ENCODE results near the gene TMEM9. TPM values are rescaled to one million over a fixed set of nuclear protein-coding genes. Genes with fewer than 3 reads are reported as not detected.

TMEM9 gene
- total RNA-seq, 2 experiments from 2014 or later, result 15.7 to 16.5 TPM

GRCh38 chr1:201139756-201140155 lies 14.5 kb downstream of the TMEM9 start:
- H3K36me3 Mint-ChIP-seq (ENCODE audit: low read depth), result peaks cover 69% of the 10 kb centered on the region
- POLR2A ChIA-PET, result no interaction called here

GRCh38 chr1:201139306-201139705 lies 15.0 kb downstream of the TMEM9 start:
- no peaks in the 10 kb centered on the region for H3K27me3 ChIP-seq (ENCODE audit: control insufficient read depth in 1 of 2, insufficient read depth in 2 of 2, low read length in 2 of 2)
- Mint-ChIP-seq H3K27ac (no peak overlapping the region), H3K4me3 (no peak overlapping the region), H3K9me3 (no peaks in the 10 kb centered on the region), H3K4me1 (ENCODE audit: low read depth) (no peaks in the 10 kb centered on the region), H3K27me3 (no peaks in the 10 kb centered on the region), H3K36me3 (ENCODE audit: low read depth) (peaks cover 69% of the 10 kb centered on the region)
- no peak for DNase-seq
- no peak overlapping the region for H3K4me3 ChIP-seq (ENCODE audit: low read length)
- H3K9me3 ChIP-seq (ENCODE audit: control insufficient read depth in 1 of 2, insufficient read depth in 1 of 2, low read length in 2 of 2), result no peaks in the 10 kb centered on the region
- ATAC-seq (ENCODE audit: poor library complexity), result no peak
- no peak overlapping the region for H3K27ac ChIP-seq (ENCODE audit: low read depth in 1 of 2, low read length in 2 of 2)
- POLR2A ChIA-PET, result interaction anchor here (2.1 kb wide), 1 partner anchor 14 kb away, joined by 4 read pairs; no protein-coding TSS in a partner anchor
- TF ChIP-seq CTCF (IDR thresholded peaks at IDR 0.05), result no peak
- no peaks in the 10 kb centered on the region for H3K4me1 ChIP-seq (ENCODE audit: insufficient read depth, low read length)
- intact Hi-C loops (cut with DNase I, micrococcal nuclease), result no loop called here
- CTCF ChIA-PET, result no interaction called here
- peaks cover 49% of the 10 kb centered on the region for H3K36me3 ChIP-seq (ENCODE audit: insufficient read depth, low read length)

More at GRCh38 chr1:201139756-201140155, 14.5 kb downstream of the TMEM9 start:
- no peak for TF ChIP-seq CTCF (IDR thresholded peaks at IDR 0.05)
- H3K4me1 ChIP-seq (ENCODE audit: insufficient read depth, low read length), result no peaks in the 10 kb centered on the region
- ATAC-seq (ENCODE audit: poor library complexity) (no peak), DNase-seq (no peak)
- Mint-ChIP-seq H3K4me1 (ENCODE audit: low read depth) (no peaks in the 10 kb centered on the region), H3K27ac (no peak overlapping the region), H3K9me3 (no peaks in the 10 kb centered on the region), H3K27me3 (no peaks in the 10 kb centered on the region), H3K4me3 (no peak overlapping the region)
- CTCF ChIA-PET, result no interaction called here
- no peaks in the 10 kb centered on the region for H3K9me3 ChIP-seq (ENCODE audit: control insufficient read depth in 1 of 2, insufficient read depth in 1 of 2, low read length in 2 of 2)
- no peak overlapping the region for H3K27ac ChIP-seq (ENCODE audit: low read depth in 1 of 2, low read length in 2 of 2)
- no peak overlapping the region for H3K4me3 ChIP-seq (ENCODE audit: low read length)
- peaks cover 54% of the 10 kb centered on the region for H3K36me3 ChIP-seq (ENCODE audit: insufficient read depth, low read length)
- intact Hi-C loops (cut with DNase I, micrococcal nuclease), result no loop called here
- H3K27me3 ChIP-seq (ENCODE audit: control insufficient read depth in 1 of 2, insufficient read depth in 2 of 2, low read length in 2 of 2), result no peaks in the 10 kb centered on the region

GRCh38 chr1:201138311-201138840 lies 15.9 kb downstream of the TMEM9 start:
- CTCF ChIA-PET, result no interaction called here
- Mint-ChIP-seq H3K36me3 (ENCODE audit: low read depth) (peaks cover 63% of the 10 kb centered on the region), H3K9me3 (no peaks in the 10 kb centered on the region), H3K27ac (no peak overlapping the region), H3K27me3 (no peaks in the 10 kb centered on the region), H3K4me1 (ENCODE audit: low read depth) (no peaks in the 10 kb centered on the region), H3K4me3 (no peak overlapping the region)
- no peaks in the 10 kb centered on the region for H3K9me3 ChIP-seq (ENCODE audit: control insufficient read depth in 1 of 2, insufficient read depth in 1 of 2, low read length in 2 of 2)
- no peaks in the 10 kb centered on the region for H3K4me1 ChIP-seq (ENCODE audit: insufficient read depth, low read length)
- no peak overlapping the region for H3K4me3 ChIP-seq (ENCODE audit: low read length)
- DNase-seq (no peak), ATAC-seq (ENCODE audit: poor library complexity) (no peak)
- no peak overlapping the region for H3K27ac ChIP-seq (ENCODE audit: low read depth in 1 of 2, low read length in 2 of 2)
- POLR2A ChIA-PET, result interaction anchor here (2.1 kb wide), 1 partner anchor 15 kb away, joined by 4 read pairs; no protein-coding TSS in a partner anchor
- H3K36me3 ChIP-seq (ENCODE audit: insufficient read depth, low read length), result peaks cover 40% of the 10 kb centered on the region
- intact Hi-C loops (cut with DNase I, micrococcal nuclease), result no loop called here
- TF ChIP-seq CTCF (IDR thresholded peaks at IDR 0.05), result no peak
- H3K27me3 ChIP-seq (ENCODE audit: control insufficient read depth in 1 of 2, insufficient read depth in 2 of 2, low read length in 2 of 2), result no peaks in the 10 kb centered on the region

All from CD4-positive, alpha-beta T cell (primary cell).